Stimulated activated naive CD4-positive, alpha-beta T cell (primary cell): ENCODE data around the gene CSH2.
"Not testable (repeated sequence)": the region's sequence is repeated elsewhere in the genome, so short reads cannot be mapped to it uniquely, and the experiment has no call there.

ENCODE experiments used
- DNase-seq, 6 experiments: peaks; one replicate each; lab custom pipeline; 2025; lab: John Stamatoyannopoulos, UW

Gene CSH2

GRCh38 chr17:63873577-63873976, at the start of gene CSH2:
Gene CSH2 (minus strand): TSS chr17:63873677. CDS start chr17:63873614, 63 bp downstream.
- DNase-seq, result not testable (repeated sequence)

GRCh38 chr17:63922402-63922801, 48.9 kb upstream of the CSH2 start:
- DNase-seq, result not testable (repeated sequence)

- not testable (repeated sequence) for DNase-seq
Observed at GRCh38 chr17:63920779-63921178, 47.3 kb upstream of the CSH2 start.

DNA sequence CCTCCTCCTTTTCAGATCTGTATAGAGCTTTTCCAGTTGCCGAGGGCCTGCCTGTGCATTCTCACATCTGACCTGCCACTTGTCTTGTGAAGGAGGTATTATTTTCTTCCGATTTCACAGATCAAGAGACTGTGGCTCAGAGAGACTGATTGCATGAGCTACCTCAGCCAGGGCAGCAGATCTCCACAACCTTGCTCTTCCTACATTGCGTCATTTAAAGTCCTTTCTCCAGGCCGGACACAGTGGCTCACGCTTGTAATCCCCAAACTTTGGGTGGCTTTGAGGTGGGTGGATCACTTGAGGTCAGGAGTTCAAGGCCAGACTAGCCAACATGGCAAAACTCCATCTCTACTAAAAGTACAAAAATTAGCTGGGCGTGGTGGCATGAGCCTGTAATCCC, 46.6 kb upstream of the CSH2 start:
- DNase-seq, result not testable (repeated sequence)

DNA sequence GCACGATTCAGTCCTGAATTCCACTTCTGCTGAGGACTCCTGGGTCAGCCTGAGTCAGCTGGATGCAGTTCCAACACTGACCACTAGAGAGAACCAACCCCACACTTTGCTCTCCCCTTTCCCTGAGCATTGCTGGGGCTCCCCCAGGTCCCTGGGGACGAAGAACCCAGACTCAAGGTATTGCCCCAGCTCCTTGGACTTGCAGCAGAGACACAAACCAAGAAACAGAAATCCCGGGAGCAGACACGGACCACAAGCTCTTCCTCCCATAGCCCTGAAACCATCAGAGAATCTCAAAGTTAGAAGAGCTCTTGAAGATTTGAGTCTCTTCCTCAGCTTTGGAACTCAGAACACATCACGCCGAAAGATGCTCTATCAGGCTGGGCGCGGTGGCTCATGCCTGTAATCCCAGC, 45.8 kb upstream of the CSH2 start:
- peak; percentile 46 to 79 (median 53) for DNase-seq

DNA sequence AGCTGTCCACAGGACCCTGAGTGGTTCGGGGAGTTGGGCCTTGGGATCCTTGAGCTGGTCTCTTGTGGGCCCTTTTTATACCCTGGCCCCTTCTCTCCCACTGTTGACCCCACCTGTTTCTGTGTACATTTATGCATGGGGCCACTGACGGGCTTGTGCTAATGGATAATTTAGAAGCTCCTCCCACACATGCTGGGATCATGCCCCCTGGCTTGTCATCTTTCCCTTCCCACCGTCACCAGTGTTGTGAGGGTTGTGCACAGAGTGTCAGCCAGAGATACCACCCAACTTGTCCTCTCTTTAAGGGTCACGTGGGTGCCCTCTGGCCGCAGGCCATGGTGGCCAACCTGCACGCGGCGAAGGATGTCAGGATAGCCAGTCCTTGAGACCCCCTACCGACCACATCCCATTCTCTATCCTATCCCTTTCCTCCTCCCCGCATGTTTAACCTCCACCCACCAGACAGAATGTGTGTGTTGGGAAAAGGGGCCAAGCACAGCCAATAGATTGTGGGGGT, 45.4 kb upstream of the CSH2 start, which contains the start of gene GH1:
GH1 (minus strand) TSS at position 51 of the 517 bp plus-strand sequence. CDS start 63 bp downstream, outside the sequence.
- DNase-seq, result not testable (repeated sequence)

DNA sequence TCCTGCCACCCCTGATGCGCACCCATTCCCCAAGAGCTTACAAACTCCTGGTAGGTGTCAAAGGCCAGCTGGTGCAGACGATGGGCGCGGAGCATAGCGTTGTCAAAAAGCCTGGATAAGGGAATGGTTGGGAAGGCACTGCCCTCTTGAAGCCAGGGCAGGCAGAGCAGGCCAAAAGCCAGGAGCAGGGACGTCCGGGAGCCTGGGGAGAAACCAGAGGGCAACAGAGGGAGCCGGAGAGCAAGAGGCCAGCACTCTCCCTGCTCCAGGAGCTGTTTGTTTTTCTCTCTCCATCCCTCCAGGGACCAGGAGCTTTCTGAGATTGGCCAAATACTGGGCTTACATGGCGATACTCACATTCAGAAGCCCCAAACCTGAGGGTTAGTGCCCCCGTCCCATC, 44.8 kb upstream of the CSH2 start:
- no peak for DNase-seq

GRCh38 chr17:63917646-63918045, 44.2 kb upstream of the CSH2 start:
- DNase-seq, result no peak

DNA sequence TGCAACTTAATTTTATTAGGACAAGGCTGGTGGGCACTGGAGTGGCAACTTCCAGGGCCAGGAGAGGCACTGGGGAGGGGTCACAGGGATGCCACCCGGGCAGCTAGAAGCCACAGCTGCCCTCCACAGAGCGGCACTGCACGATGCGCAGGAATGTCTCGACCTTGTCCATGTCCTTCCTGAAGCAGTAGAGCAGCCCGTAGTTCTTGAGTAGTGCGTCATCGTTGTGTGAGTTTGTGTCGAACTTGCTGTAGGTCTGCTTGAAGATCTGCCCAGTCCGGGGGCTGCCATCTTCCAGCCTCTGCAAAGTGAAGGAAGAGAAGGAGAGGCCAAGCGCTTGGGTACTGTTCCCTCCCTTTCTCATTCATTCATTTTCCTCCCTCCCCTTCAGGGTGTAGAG, 43.7 kb upstream of the CSH2 start:
- not testable (repeated sequence) for DNase-seq

- DNase-seq, result no peak
Observed at GRCh38 chr17:63916566-63917185, 43.2 kb upstream of the CSH2 start.

GRCh38 chr17:63915753-63916152, 42.3 kb upstream of the CSH2 start:
- DNase-seq, result not testable (repeated sequence)

DNA sequence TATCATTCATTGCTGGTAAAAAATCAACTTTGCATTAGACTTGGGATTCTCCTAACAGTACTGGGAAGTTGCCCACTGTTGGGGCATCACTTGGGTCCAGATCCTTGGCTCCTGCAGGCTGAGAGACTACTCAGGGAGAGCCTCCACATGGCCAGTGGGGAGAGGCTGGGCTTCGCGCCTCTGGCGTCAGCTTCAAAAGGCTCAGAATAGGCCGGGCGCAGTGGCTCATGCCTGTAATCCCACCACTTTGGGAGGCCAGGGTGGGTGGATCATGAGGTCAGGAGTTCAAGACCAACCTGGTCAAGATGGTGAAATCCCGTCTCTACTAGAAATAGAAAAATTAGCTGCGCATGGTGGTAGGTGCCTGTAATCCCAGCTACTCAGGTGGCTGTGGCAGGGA, 41.0 kb upstream of the CSH2 start:
- no peak for DNase-seq

DNA sequence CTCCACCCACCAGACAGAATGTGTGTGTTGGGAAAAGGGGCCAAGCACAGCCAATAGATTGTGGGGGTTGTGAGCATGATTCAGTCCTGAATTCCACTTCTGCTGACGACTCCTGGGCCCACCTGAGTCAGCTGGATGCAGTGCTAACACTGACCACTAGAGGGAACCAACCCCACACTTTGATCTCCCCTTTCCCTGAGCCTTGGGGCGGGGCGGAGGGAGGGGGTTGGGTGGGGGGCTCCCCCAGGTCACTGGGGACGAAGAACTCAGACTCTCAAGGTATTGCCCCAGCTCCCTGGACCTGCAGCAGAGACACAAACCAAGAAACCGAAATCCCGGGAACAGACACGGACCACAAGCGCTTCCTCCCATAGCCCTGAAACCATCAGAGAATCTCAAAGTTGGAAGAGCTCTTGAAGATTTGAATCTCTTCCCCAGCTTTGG, 38.2 kb upstream of the CSH2 start:
- DNase-seq, result peak; percentile 4 to 75 (median 45)

DNA sequence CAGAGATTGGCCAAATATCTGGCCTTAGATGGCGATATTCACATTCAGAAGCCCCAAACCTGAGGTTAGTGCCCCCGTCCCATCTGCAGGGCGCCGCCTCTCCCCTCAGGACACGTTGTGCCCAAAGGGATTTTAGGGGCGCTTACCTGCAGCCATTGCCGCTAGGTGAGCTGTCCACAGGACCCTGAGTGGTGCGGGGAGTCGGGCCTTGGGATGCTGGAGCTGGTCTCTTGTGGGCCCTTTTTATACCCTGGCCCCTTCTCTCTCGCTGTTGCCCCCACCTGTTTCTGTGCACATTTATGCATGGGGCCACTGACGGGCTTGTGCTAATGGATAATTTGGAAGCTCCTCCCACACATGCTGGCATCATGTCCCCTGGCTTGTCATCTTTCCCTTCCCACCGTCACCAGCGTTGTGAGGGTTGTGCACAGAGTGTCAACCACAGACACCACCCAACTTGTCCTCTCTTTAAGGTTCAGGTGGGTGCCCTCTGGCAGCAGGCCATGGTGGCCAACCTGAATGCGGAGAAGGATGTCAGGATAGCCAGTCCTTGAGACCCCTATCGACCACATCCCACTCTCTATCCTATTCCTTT, 37.7 kb upstream of the CSH2 start, which contains the start of gene CSHL1:
CSHL1 (minus strand) TSS at position 218 of the 595 bp plus-strand sequence; CDS start at position 156, 62 bp downstream.
- DNase-seq, result no peak

DNA sequence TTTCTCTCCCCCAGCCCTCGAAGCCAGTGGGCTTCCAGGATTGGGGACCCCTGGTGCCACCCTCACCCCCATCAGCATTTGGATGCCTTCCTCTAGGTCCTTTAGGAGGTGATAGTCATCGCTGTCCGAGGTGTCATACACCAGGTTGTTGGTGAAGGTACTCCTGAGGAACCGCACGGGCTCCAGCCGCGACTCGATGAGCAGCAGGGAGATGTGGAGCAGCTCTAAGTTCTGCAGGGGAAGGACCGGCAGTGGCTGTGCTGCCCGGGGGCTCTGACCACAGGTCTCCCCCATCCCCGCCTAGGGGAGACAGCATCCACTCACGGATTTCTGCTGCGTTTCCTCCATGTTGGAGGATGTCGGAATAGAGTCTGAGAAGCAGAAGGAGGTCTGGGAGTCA, 36.6 kb upstream of the CSH2 start:
- no peak for DNase-seq

- DNase-seq, result not testable (repeated sequence)
Observed at GRCh38 chr17:63909586-63909985, 36.1 kb upstream of the CSH2 start.

- not testable (repeated sequence) for DNase-seq
Observed at GRCh38 chr17:63907161-63907778, 33.8 kb upstream of the CSH2 start.

DNA sequence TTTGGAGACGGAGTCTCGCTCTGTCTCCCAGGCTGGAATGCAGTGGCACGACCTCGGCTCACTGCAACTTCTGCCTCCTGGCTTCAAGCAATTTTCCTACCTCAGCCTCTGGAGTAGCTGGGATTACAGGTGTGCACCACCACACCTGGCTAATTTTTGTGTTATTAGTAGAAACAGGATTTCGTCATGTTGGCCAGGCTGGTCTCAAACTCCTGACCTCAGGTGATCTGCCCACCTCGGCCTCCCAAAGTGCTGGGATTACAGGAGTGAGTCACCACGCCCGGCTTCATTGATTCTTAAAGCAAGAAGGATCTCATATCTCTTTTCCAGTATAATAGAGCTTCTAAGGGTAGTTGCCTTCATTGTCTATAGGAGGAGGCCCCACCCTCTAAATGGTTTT, 31.3 kb upstream of the CSH2 start:
- not testable (repeated sequence) for DNase-seq

DNA sequence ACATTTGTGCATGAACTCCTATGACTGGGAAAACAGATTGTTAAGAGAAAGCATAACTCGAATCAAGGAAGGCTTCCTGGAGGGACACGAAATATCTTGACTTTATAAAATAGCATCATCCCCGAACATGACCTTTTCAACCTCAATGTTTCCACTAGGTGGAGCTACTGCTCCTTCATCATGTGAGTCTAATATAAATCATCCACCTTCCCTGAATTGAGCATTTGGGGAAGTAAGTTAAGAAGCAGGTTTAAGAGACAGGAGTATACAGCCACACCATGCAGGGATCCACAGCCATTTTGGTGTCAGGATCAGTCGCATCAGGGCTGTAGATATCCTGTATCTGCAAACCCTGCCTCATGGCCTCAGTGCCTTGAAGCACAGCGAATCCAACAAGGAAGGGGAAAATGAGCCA, 30.3 kb upstream of the CSH2 start:
- DNase-seq, result peak in 3 of 6 experiments; percentile 5 to 49 (median 35)

DNA sequence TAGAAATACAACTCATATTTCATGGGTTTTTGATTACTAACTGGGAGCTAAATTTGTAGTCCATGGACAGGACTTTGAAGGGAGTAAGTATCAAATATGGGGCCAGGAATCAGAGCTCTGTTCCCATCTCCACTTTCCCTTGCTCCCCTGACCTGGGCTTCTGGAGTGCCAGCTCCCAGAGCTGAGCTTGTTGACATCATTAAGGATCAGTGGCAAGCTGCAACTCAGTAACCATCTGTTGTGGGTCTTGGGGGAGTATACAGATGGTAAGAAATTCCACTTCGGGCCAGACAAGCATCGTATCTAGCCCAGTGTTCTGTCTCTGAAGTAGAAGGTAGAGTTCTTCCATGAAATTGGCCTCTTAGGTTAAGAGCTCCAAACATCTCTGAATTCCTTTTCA, 28.5 kb upstream of the CSH2 start:
- not testable (repeated sequence) for DNase-seq

- DNase-seq, result not testable (repeated sequence)
Observed at GRCh38 chr17:63898899-63899798, 25.7 kb upstream of the CSH2 start.
